ENCODE results near the gene TRIM51.

DNA sequence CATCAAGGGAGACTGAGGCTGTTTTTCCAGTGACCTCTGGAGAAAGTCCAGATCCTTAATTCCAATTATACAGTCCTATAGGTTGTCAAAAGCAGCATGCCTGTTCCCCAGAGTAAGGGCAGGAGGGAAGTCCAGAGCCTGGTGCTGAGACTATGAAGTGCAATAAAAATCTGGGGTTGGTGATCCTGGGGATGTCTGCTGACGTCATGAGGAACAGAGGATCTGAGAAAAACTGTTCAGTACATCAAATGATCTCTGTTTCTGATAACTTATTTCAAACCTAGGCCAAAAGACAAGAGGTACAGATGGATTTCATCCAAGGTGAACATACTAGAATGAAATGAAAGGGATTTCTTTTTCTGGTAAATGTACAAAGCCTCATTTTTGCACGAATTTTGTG, 19.2 kb downstream of the TRIM51 start:
- no peak for TF ChIP-seq POLR2A (IDR thresholded peaks at IDR 0.05)
- TF ChIP-seq, protein P1, sequence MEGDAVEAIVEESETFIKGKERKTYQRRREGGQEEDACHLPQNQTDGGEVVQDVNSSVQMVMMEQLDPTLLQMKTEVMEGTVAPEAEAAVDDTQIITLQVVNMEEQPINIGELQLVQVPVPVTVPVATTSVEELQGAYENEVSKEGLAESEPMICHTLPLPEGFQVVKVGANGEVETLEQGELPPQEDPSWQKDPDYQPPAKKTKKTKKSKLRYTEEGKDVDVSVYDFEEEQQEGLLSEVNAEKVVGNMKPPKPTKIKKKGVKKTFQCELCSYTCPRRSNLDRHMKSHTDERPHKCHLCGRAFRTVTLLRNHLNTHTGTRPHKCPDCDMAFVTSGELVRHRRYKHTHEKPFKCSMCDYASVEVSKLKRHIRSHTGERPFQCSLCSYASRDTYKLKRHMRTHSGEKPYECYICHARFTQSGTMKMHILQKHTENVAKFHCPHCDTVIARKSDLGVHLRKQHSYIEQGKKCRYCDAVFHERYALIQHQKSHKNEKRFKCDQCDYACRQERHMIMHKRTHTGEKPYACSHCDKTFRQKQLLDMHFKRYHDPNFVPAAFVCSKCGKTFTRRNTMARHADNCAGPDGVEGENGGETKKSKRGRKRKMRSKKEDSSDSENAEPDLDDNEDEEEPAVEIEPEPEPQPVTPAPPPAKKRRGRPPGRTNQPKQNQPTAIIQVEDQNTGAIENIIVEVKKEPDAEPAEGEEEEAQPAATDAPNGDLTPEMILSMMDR (IDR thresholded peaks at IDR 0.05 in 4 of 5, conservative IDR thresholded peaks at IDR 0.05 in 1 of 5), result no peak
